ENCODE data around the gene FMO3. TPM values are rescaled to one million over a fixed set of nuclear protein-coding genes. Genes with fewer than 3 reads are reported as not detected.

FMO3 gene
- total RNA-seq, 2 donors from 2014 or later, result 0.23 to 2.4 TPM

DNA sequence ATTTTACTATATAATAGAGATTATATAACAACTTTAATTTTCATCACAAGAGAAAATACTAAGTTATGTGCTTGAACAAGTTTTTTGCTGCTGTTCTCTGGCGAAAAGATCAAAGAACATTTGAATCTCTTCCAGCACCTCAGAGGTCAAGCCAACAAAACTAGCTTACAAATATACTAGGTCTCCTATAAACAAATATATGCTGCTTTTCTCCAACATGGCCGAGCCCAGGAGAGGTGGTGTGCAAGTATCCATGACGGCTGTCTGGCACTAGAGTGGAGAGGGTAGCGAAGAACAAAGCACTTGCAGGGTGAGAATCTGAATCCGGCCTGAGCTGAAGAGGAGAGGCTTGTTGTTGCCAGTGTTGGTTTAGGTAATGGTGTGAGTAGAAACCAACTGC, 7.5 kb upstream of the FMO3 start:
- intact Hi-C loops (cut with DNase I), result loop anchor here (2.0 to 5.0 kb wide), 2 partner anchors 106 to 229 kb away; partner anchors contain the start of gene FMO4
- no peak for DNase-seq (ENCODE audit: low spot score)
- WGBS, result 49% methylated on average over 5 of the region's 5 CpGs
- Histone ChIP-seq H3K4me3 (no peak overlapping the region), H3K36me3 (no peaks in the 10 kb centered on the region), H3K4me1 (replicated peaks) (no peaks in the 10 kb centered on the region), H3K27ac (peak overlapping the region; percentile 2 to 29), H3K27me3 (replicated peaks; ENCODE audit: insufficient read depth) (no peaks in the 10 kb centered on the region), H3K9me3 (no peaks in the 10 kb centered on the region)
- TF ChIP-seq POLR2AphosphoS5 (IDR thresholded peaks at IDR 0.05), result no peak
- TF ChIP-seq, protein P1, sequence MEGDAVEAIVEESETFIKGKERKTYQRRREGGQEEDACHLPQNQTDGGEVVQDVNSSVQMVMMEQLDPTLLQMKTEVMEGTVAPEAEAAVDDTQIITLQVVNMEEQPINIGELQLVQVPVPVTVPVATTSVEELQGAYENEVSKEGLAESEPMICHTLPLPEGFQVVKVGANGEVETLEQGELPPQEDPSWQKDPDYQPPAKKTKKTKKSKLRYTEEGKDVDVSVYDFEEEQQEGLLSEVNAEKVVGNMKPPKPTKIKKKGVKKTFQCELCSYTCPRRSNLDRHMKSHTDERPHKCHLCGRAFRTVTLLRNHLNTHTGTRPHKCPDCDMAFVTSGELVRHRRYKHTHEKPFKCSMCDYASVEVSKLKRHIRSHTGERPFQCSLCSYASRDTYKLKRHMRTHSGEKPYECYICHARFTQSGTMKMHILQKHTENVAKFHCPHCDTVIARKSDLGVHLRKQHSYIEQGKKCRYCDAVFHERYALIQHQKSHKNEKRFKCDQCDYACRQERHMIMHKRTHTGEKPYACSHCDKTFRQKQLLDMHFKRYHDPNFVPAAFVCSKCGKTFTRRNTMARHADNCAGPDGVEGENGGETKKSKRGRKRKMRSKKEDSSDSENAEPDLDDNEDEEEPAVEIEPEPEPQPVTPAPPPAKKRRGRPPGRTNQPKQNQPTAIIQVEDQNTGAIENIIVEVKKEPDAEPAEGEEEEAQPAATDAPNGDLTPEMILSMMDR (IDR thresholded peaks at IDR 0.05), result no peak
- no peak for TF ChIP-seq POLR2A (IDR thresholded peaks at IDR 0.05)

DNA sequence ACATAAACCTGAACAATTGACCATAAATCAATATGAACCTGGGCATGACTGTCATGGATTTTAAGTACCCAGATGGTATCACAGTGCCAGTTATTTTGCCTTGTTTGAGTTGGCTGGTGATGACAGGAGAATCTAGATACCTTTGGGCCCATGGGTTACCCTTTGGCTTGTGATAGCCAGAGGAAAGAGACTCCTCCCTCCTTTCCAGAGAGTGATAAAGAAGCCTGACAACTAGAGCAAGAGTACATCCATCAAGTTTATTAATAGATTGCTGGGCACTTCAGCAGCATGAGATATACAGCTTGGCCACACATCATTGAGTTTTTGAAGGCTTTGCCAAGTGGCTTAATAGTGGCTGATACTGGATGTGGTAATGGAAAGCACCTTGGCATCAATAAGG, 6.6 kb upstream of the FMO3 start:
- Histone ChIP-seq H3K4me1 (replicated peaks) (no peaks in the 10 kb centered on the region), H3K27me3 (replicated peaks; ENCODE audit: insufficient read depth) (no peaks in the 10 kb centered on the region), H3K9me3 (no peaks in the 10 kb centered on the region), H3K27ac (no peak overlapping the region), H3K36me3 (no peaks in the 10 kb centered on the region), H3K4me3 (no peak overlapping the region)
- intact Hi-C loops (cut with DNase I), result loop anchor here (5.0 kb wide), 1 partner anchor 228 kb away; the partner anchor contains the start of gene FMO4
- DNase-seq (ENCODE audit: low spot score), result no peak
- no peak for TF ChIP-seq POLR2A (IDR thresholded peaks at IDR 0.05)
- TF ChIP-seq, protein P1 (IDR thresholded peaks at IDR 0.05), result no peak
- no peak for TF ChIP-seq POLR2AphosphoS5 (IDR thresholded peaks at IDR 0.05)

DNA sequence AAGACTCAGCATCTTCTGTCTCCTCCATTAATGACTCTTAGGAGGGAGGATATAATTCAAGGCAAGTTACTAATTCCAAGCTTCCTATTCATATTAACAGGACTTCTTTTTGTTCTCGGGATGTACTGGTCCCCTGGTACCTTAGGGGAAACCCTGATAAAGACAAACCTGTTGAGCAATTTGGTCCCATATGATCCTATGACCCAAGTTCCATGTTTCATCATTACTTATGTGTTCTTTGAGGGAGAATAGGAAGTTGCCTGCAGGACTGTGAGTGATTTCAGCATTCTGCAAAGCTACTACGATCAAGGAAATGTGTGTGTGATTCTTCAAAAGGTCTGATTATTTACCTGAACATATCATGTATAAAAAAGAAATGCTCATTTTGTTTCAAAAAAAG, 5.8 kb upstream of the FMO3 start:
- TF ChIP-seq, protein P1 (IDR thresholded peaks at IDR 0.05), result no peak
- no peak for TF ChIP-seq POLR2AphosphoS5 (IDR thresholded peaks at IDR 0.05)
- Histone ChIP-seq H3K27me3 (replicated peaks; ENCODE audit: insufficient read depth) (no peaks in the 10 kb centered on the region), H3K27ac (no peak overlapping the region), H3K4me3 (no peak overlapping the region), H3K36me3 (no peaks in the 10 kb centered on the region), H3K9me3 (no peaks in the 10 kb centered on the region), H3K4me1 (replicated peaks) (no peaks in the 10 kb centered on the region)
- DNase-seq (ENCODE audit: low spot score), result no peak
- intact Hi-C loops (cut with DNase I), result loop anchor here (5.0 kb wide), 1 partner anchor 227 kb away; the partner anchor contains the start of gene FMO4
- WGBS, result 96% methylated on average over 2 of the region's 2 CpGs

DNA sequence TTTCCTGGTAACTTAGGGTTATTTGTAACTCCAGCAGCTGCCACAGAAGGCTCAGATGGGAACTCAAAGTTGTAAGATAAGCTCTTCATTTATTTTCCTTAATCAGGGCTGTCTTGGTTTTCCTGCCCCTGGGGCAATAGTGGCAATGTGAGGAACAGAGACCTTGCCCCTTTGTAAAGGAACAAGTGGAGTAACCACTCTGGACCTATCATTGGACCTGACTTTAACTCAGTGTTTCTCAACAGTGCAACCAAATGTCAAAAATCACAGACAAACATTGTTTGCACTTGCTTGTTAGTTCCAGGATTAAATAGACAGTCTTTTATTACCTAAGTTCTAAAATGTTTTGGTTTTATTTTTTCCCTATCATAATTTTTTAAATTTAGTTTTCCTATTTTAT, 2.8 kb upstream of the FMO3 start:
- Histone ChIP-seq H3K4me1 (replicated peaks) (no peaks in the 10 kb centered on the region), H3K4me3 (no peak overlapping the region), H3K27ac (no peak overlapping the region), H3K36me3 (no peaks in the 10 kb centered on the region), H3K27me3 (replicated peaks; ENCODE audit: insufficient read depth) (no peaks in the 10 kb centered on the region), H3K9me3 (no peaks in the 10 kb centered on the region)
- intact Hi-C loops (cut with DNase I), result no loop called here
- no peak for DNase-seq (ENCODE audit: low spot score)
- TF ChIP-seq, protein P1 (IDR thresholded peaks at IDR 0.05), result no peak
- no peak for TF ChIP-seq POLR2A (IDR thresholded peaks at IDR 0.05)
- no peak for TF ChIP-seq POLR2AphosphoS5 (IDR thresholded peaks at IDR 0.05)

DNA sequence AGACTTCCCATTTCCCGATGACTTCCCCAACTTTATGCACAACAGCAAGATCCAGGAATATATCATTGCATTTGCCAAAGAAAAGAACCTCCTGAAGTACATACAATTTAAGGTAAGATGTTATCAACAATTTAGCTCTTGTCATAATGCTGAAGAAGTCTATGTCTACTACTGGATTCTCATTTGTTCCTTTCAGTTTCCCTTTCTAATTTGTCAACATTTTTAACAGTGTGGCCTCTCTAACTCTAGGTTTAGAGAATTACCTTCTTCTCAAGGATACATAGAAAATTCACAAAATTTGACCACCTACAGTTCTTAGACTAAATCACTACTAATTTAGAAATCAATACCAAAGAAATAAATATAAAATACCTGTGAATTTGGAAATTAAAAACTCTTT, 13.2 kb downstream of the FMO3 start:
- Histone ChIP-seq H3K27me3 (replicated peaks; ENCODE audit: insufficient read depth) (no peaks in the 10 kb centered on the region), H3K4me1 (replicated peaks) (no peaks in the 10 kb centered on the region), H3K36me3 (no peaks in the 10 kb centered on the region), H3K9me3 (no peaks in the 10 kb centered on the region), H3K27ac (no peak overlapping the region), H3K4me3 (no peak overlapping the region)
- DNase-seq (ENCODE audit: low spot score), result no peak
- TF ChIP-seq, protein P1 (IDR thresholded peaks at IDR 0.05), result no peak
- TF ChIP-seq POLR2A (IDR thresholded peaks at IDR 0.05) (no peak), POLR2AphosphoS5 (IDR thresholded peaks at IDR 0.05) (no peak)
- intact Hi-C loops (cut with DNase I), result no loop called here
- WGBS, result 100% methylated on average over 1 of the region's 1 CpG
